Left lung (tissue), 10 donors: ENCODE data around the gene ACADS. TPM values are rescaled to one million over a fixed set of nuclear protein-coding genes. Genes with fewer than 3 reads are reported as not detected.

Source experiments
- ATAC-seq: fragments of 200-7000 bp; cut with Tn5 transposase; one replicate; pipeline ENCODE4 v1.9.1; 2020; ENCODE audit warnings: moderate library complexity
- DNase-seq, 4 donors: peaks; one replicate each; pipeline ENCODE4 v3.0.0-alpha.2; 2013 to 2020
- H3K27ac ChIP-seq, 2 donors: fragments of 200-600 bp; sonication (generic) in 1 of 2; one replicate each; pipeline versions ENCODE4 v1.5.0 to v1.8.0; 2020 to 2021
- H3K27me3 ChIP-seq, 2 donors: fragments of 200-600 bp; sonication (generic) in 1 of 2; one replicate each; pipeline versions ENCODE4 v1.5.0 to v1.8.0; 2020 to 2021
- H3K36me3 ChIP-seq, 2 donors: fragments of 200-600 bp; sonication (generic) in 1 of 2; one replicate each; pipeline versions ENCODE4 v1.5.0 to v1.8.0; 2020 to 2021
- H3K4me1 ChIP-seq, 2 donors: fragments of 200-600 bp; one replicate each; pipeline ENCODE4 v1.8.0; 2021
- H3K4me3 ChIP-seq, 2 donors: fragments of 200-600 bp; sonication (generic) in 1 of 2; one replicate each; pipeline versions ENCODE4 v1.5.0 to v1.8.0; 2020 to 2021; ENCODE audit warnings: mild to moderate bottlenecking in 1 of 2
- H3K9me3 ChIP-seq, 2 donors: fragments of 200-600 bp; sonication (generic) in 1 of 2; one replicate each; pipeline versions ENCODE4 v1.5.0 to v1.8.0; 2020 to 2021
- CTCF ChIP-seq, 2 donors: fragments of 200-600 bp; sonication (generic) in 1 of 2; IDR thresholded peaks; one replicate each; pipeline versions ENCODE4 v1.5.0 to v1.8.0; 2021; ENCODE audit warnings: antibody characterized with exemption in 2 of 2
- intact Hi-C, 2 donors: fragments of 100-400 bp; cut with DNase I; formaldehyde crosslinking; loops; one replicate each; pipeline versions ENCODE4 v1.11.2 to v1.14.2; 2022
- polyA plus RNA-seq, 6 donors: library from polyadenylated mRNA; unstranded; fragments of 120-200 nt; gene quantifications; one replicate each; pipeline ENCODE4 v1.2.1, GENCODE V29; 2013; ENCODE audit not compliant: insufficient read length in 6 of 6
- total RNA-seq, 2 donors: library from RNA; stranded (reverse); fragmentation: NEBNext Ultra II Directional; extraction: Animal tissue kit (Norgen Biotek cat#: 25700); gene quantifications; one replicate each; pipeline ENCODE4 v1.2.1, GENCODE V29; 2021
- donor health status: DM: no; HTN: yes; CAD: no.
- donor health status: DM: no; HTN: no; CAD: no.

Gene ACADS
- total and polyA plus RNA-seq, 8 donors: 11.5 to 20.6 (median 14.0) TPM

- no peak for ATAC-seq
Measured at GRCh38 chr12:120764816-120765215, 39.2 kb downstream of the ACADS start.

GRCh38 chr12:120766566-120766965 is 40.9 kb downstream of the ACADS start:
- H3K27ac ChIP-seq: peak overlapping the region in 1 of 2 donors; percentile 45
- H3K36me3 ChIP-seq: peaks cover 0 to 77% of the 10 kb centered on the region in 2 donors
- no peak for DNase-seq
- H3K4me3 ChIP-seq: no peak overlapping the region
- no peaks in the 10 kb centered on the region for H3K27me3 ChIP-seq
- no peak for TF ChIP-seq CTCF (IDR thresholded peaks at IDR 0.05)
- no peaks in the 10 kb centered on the region for H3K9me3 ChIP-seq
- intact Hi-C loops: no loop called here
- no peaks in the 10 kb centered on the region for H3K4me1 ChIP-seq
- no peak for ATAC-seq

More at GRCh38 chr12:120764816-120765215, 39.2 kb downstream of the ACADS start:
- Histone ChIP-seq H3K4me1 (no peaks in the 10 kb centered on the region), H3K4me3 (no peak overlapping the region), H3K9me3 (no peaks in the 10 kb centered on the region), H3K36me3 (peaks cover 0 to 93% of the 10 kb centered on the region in 2 donors), H3K27me3 (no peaks in the 10 kb centered on the region), H3K27ac (no peak overlapping the region)
- no peak for DNase-seq
- intact Hi-C loops: no loop called here
- no peak for TF ChIP-seq CTCF (IDR thresholded peaks at IDR 0.05)

- no peak overlapping the region for H3K4me3 ChIP-seq
- H3K27me3 ChIP-seq: no peaks in the 10 kb centered on the region
- peak overlapping the region in 1 of 2 donors; percentile 45 for H3K27ac ChIP-seq
- intact Hi-C loops: no loop called here
- H3K9me3 ChIP-seq: no peaks in the 10 kb centered on the region
- peak in 1 of 4 donors; percentile 71 for DNase-seq
- H3K36me3 ChIP-seq: peaks cover 0 to 77% of the 10 kb centered on the region in 2 donors
- H3K4me1 ChIP-seq: no peaks in the 10 kb centered on the region
- peak; percentile 72 for ATAC-seq
- TF ChIP-seq CTCF (IDR thresholded peaks at IDR 0.05): no peak
Measured at GRCh38 chr12:120767071-120768024, 41.7 kb downstream of the ACADS start.

- H3K27ac ChIP-seq: no peak overlapping the region
- H3K4me1 ChIP-seq: peaks cover 0 to 20% of the 10 kb centered on the region in 2 donors
- no peaks in the 10 kb centered on the region for H3K9me3 ChIP-seq
- TF ChIP-seq CTCF (IDR thresholded peaks at IDR 0.05): no peak
- H3K36me3 ChIP-seq: peaks cover 0 to 39% of the 10 kb centered on the region in 2 donors
- H3K4me3 ChIP-seq: no peak overlapping the region
- ATAC-seq (no peak), DNase-seq (no peak)
- intact Hi-C loops: no loop called here
- H3K27me3 ChIP-seq: no peaks in the 10 kb centered on the region
Measured at GRCh38 chr12:120771097-120771496, 45.5 kb downstream of the ACADS start.

GRCh38 chr12:120774169-120774916 is 48.7 kb downstream of the ACADS start:
- Histone ChIP-seq H3K4me3 (no peak overlapping the region), H3K9me3 (no peaks in the 10 kb centered on the region), H3K36me3 (peaks cover 0 to 9% of the 10 kb centered on the region in 2 donors), H3K27me3 (no peaks in the 10 kb centered on the region), H3K4me1 (peaks cover 0 to 20% of the 10 kb centered on the region in 2 donors), H3K27ac (peak overlapping the region; percentile 26 to 39)
- TF ChIP-seq CTCF (IDR thresholded peaks at IDR 0.05): no peak
- intact Hi-C loops: no loop called here
- DNase-seq (peak in 1 of 4 donors; percentile 21), ATAC-seq (peak; percentile 80)
